Stimulated activated CD4-positive, alpha-beta T cell treated with anti-CD3 and anti-CD28 coated beads, TNF-alpha, amount 100 ng/mL, for 48 hours (primary cell): ENCODE data around the gene DNAH1.
A peak's percentile ranks its signal among the peaks of the same experiment; 100 is the strongest.
"Not testable (repeated sequence)": the region's sequence is repeated elsewhere in the genome, so short reads cannot be mapped to it uniquely, and the experiment has no call there.

Source experiments
- DNase-seq, 3 donors: peaks; one replicate each; pipeline ENCODE4 v3.0.0-alpha.2; 2020; ENCODE audit warnings: low read depth in 3 of 3

The DNAH1 gene

DNA sequence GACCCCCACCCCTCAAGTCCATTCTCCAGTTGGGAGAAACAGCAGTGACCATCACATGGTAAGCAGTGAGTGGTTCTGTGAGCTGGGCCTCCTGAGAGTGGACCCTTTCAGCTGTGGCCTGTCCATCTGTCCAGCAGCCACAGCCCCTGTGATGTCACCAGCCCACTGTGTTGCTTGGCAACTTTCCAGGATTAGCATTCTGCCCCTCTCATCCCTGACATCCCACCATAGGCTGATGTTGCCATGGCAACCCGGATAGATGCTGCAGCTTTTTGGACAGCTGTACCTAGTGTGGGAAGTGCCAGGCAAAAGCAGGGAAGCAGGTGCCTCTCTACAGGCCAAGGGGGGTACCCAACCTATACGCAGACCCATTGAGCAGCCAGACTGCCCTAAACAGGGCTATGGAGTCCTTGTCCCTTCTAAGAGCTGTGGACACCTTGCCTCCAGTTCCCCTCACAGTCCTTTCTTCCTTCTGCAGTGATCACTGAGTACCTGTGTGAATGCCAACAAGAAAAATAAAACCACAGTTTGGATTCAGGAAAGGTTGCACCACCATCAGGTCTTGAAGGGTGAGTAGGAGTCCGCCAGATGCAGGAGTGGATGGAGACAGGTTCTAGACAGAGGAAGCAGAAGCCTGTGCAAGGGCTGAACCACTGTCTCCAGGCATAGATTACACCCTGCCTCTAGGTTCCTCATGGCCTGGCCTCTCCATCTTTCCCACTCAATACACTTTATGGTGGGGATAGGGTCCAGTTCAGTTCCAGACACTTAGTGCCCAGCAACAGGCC, at the start of gene DNAH1:
DNAH1 (plus strand) TSS at position 343 of the 788 bp plus-strand sequence. CDS start 6,124 bp downstream, outside the sequence.
- DNase-seq = no peak

DNA sequence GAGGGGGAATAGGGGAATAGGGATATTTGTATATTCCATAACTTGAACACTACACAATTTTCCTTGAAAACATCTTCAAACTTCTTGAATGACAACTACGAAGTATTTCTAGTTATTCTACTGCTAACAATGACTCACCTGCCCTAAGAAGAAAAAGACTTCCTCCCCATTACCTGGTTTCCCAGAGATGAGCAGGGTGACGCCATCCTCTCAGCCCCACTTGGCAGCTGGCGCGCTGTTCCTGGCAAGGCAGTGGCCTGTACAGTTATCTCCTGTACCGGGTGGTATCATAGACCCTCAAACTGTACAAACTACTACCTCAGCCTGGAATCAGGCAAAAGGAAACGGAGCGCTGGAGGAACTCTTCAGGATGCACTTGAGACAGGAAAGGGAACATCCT, 48.1 kb upstream of the DNAH1 start:
- no peak for DNase-seq

DNA sequence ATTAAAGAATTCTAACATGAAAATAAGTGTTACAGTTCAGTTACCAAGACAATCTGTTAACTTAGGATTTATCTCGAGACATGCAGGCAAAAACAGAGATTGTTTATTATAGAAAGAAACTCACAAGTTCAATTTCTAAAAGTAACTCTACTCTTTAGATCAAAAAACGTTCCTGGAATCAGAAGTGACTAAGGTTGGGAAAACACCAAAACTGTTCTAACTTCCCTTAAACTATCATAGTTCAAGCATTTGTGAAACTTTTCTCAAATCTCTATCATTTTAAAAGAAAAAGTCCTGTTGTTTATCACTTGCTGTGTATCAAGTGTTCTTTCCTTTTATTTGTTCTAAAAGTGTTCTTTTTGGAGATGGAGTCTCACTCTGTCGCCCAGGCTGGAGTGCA, 46.3 kb upstream of the DNAH1 start:
- DNase-seq = no peak

DNA sequence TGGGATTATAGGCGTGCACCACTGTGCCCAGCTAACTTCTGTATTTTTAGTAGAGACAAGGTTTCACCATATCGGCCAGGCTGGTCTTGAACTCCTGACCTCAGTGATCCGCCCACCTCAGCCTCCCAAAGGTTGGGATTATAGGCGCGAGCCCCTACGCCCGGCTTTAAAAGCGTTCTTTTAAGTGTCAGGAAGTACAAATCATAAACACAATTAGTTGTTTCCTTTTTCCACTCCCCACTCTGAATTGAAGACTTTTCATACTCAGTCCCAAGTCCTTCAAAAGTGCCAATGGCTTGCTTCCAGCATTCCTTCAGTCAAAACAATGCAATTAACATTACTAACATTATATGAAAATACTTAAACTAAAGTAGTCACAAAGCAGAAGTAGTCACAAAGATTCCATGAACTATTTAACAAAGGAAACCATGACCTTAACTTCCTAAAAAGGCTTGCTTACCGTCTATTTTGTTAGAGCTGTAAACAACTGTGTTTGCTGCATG, 45.8 kb upstream of the DNAH1 start:
- DNase-seq = no peak

DNA sequence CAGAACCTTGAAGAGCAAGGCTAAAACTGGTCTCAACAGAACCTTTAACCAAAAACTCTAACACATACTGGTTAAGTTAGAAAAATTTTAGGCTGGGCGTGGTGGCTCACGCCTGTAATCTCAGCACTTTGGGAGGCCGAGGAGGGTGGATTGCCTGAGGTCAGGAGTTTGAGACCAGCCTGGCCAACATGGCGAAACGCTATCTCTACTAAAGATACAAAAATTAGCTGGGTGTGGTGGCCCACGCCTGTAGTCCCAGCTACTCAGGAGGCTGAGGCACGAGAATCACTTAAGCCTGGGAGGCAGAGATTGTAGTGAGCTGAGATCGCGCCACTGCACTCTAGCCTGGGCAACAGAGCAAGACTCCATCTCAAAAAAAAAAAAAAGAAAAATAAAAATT, 43.9 kb upstream of the DNAH1 start:
- not testable (repeated sequence) for DNase-seq

DNA sequence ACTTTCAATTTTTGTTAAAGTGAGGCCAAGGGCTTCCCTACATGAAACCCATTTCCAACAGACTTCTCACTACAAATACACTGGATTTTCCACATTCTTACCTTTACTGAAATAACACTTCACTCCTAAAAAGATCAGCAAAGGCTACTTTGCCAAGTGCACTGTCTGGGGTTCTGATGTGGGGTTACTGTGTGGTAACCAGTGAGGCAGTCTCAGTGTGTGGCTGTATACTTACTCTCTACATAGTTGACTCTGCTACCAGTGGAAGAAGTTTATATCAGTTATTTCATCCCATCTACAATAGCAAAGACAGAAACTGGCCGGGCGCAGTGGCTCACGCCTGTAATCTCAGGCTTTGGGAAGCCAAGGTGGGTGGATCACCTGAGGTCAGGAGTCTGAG, 43.3 kb upstream of the DNAH1 start:
- no peak for DNase-seq

DNA sequence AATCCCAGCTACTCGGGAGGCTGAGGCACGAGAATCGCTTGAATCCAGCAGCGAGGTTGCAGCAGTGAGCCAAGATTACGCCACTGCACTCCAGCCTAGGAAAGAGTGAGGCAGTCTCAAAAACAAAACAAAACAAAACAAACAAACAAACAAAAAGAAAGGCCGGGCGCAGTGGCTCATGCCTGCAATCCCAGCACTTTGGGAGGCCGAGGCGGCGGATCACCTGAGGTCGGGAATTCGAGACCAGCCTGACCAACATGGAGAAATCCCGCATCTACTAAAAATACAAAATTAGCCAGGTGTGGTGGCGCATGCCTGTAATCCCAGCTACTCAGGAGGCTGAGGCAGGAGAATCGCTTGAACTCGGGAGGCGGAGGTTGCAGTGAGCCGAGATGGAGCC, 41.3 kb upstream of the DNAH1 start:
- not testable (repeated sequence) for DNase-seq

DNA sequence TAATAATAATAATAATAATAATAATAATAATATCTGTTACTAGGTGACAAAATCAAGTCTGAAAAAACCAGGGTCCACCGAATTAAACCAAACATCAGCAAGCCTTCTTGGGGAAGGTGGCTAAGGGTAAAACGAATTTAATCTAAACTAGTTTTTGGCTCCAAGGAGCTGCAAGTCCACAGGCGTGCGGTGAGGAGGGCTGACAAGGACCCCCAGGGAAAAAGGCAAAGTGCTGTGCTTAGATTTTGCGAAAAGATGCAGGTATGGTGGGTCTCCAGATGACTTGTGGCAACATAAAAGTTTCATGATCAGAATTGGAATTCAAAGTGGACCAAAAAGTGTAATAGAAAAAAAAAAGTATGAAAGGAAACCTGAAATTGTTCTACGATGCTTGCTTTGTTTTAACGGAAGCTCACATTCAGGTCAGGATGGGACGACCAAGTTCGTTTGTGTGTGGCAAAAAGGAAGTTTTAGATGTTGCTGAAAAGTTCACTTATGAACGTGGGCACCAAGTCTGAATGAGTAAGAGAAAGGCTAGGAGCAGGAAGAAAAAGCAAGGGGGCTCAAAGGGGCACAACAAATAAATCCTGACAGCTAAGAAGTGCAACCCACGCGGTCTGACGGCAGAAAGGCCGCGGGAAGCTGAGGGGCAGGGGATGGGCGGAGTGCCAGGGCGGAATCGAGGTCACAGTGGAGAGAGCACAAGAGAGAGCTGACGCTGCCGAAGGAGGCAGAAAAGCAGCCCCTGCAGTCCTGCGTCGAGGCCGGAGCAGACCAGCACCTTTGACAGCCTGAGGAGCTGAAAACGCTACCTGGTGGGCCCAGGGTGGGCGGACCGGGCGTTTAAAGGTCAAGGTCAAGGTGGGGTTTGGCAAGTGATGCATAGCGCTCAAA, 38.8 kb upstream of the DNAH1 start:
- peak; percentile 54 to 77 (median 71) for DNase-seq

DNA sequence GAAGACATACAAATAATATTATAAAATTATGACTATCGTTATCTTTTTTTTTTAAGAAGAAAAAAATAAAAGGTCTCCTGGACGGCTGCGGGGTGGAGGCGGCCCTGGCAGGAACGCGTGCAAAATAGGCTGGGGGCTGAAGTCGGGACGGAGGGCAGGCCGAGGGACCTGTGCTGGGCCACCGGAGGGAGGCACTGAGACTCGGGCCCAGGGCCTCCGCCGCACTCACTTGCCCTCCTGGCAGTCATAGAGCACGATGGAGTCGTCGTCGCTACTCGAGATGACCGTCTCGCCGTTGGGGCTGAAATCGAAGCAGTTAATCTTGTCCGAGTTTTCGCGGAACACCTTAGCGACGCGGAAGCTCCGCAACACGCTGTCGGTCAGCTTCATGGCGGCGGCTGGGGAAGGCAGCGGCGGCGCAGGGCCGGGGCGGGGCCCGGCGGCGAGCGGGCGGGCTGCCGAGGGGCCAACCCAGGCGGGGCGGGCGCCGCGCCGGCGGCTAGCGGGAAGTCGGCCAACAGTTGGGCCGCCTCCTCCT, 38.1 kb upstream of the DNAH1 start:
- DNase-seq = peak in 2 of 3 donors; percentile 33 to 56

DNA sequence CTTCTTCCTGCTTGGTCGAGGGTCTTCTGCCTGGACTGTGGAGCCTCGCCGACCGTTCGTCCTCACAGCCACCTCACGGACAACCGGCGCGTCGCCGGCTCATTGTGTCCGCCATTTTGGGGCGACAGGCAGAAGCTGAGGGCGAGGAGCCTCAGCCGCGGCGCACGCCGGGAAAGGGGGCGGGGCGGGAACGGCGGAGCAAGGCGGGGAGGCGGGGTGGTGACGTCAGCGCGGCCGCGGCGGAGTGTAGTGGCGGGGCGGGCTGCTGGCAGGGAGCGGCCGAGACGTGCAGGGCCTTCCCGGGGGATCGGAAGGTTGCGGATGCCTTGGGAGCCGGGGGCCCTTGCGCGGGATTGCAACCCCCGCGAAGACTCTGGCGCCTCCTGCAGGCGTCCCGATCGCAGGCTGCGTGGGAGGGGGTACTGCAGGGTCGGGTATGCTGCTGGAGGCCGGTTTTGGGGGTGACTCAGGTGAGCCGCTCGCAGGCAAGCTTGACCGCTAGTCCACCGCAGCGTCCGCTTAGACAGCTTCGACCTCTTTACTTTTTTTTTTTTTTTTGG, 37.5 kb upstream of the DNAH1 start, which contains the start of gene WDR82:
WDR82 (minus strand) TSS at position 140 of the 560 bp plus-strand sequence. CDS start 288 bp downstream, outside the sequence.
- DNase-seq = peak; percentile 95 to 99 (median 98)

DNA sequence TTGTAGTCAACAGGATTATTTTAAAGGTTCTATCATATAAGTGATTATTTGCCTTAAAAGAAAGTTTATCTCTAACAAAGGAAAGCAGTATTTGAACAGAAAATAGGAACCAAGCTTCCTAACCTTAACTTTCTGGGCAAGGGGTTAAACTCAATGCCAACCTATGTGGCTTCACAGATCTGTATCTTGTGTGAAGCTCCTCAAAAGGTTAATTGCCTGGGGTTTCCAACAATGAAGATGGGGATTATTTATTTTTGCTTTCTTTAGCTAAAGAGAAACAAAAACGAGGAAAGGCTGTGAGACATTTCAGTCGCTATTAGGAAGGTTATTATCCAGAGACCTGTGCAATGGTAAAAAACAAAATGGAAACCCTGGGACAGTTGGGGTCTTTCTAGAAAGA, 36.5 kb upstream of the DNAH1 start:
- no peak for DNase-seq

DNA sequence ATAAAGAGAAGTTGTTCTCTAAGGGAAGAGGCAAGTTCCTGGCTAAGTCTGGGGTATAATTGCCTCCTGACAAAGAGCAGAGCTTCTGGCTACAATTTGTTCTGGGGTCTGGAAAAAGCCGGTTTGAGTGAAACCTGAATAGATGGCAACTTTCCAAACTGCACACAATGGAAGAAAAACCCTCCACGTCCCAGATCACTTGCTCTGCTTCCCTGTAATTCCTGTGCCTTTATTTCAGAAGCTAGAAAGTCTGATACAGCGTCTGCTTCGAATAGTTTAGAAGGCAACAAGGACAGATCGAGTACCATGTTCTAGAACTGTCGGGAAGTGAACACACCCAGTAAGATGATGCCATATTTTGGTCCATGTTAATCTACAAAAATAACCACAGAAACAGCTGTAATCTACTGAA, 36.1 kb upstream of the DNAH1 start:
- no peak for DNase-seq

DNA sequence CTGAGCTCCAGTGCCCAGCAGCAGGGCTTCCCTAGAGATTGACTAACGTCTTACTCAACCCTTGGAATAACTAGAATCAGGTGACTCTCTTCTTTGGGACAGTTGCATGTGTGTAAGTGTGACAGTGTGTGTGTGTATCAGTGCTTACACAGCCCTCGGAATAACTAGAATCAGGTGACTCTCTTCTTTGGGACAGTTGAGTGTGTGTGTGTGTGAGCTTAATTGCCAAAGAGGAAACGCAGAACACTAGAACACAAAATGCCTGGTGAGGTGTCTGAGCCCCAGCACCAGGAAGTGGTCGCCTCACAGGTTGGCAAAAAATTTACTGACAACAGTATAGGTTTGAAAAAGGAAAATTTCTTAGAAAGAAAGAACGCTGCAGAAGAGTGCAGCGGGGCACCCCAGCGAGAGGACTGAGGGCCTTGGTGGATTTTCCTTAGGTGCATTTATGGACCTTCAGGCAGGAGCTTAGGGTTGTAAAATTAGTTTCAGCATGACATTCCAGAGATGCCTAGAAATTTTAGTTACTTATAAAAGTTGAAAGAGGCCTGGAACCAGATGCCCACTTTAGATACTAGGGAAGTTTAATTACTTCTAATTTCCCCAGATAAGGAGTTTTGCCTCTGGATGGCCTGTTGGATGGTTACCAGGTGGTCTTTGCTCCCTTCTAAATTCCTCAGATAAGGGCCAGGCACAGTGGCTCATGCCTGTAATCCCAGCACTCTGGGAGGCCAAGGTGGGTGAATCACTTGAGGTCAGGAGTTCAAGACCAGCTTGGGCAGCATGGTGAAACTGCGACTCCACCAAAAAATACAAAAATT, 33.9 kb upstream of the DNAH1 start:
- DNase-seq = no peak

DNA sequence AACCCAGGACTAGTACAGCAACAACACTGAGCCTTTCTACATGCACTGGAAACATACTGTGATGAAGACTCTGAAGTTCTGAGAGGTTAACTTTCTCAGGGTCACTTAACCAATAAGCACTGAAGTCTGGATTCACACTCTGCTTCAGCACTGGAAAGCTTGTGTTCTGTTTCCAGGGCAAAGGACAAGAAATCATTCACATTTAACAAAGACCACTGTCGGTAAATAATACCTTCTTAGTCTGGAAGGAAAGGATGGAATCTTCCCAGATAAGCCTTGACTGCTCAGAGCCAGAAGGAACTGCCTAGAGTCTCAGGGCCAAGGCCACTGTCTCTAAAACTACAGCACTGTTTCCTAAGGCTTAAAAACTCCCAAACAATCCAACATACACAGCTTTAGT, 32.8 kb upstream of the DNAH1 start:
- DNase-seq = no peak

DNA sequence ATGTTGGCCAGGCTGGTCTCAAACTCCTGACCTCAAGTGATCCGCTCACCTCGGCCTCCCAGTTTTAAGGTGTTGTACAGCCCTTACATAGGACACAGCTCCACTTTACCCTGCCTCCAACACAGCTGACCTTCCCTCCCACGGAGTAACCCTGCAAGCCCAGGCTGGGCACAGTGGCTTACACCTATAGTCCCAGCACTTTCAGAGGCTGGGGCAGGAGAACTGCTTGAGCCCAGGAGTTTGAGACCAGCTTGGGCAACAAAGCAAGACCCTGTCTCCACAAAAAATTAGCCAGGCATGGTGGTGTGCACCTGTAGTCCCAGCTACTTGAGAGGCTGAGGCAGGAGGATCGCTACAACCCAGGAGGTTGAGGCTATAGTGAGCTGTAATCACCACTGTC, 32.1 kb upstream of the DNAH1 start:
- DNase-seq = not testable (repeated sequence)

DNA sequence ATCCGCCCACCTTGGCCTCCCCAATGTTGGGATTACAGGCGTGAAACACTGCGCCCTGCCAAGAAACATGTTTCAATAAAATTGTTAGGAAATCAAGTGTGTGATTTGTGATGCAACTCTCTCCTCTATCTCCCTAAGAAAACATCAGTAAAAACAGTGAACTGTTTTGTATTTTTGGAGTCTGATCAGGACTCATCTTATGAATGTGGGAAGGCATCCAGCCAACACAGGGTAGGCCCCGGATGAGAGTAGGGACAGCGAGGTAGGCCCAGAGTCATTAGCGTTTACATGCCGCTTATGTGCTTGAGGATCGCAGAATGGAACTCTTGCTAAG, 29.4 kb upstream of the DNAH1 start:
- no peak for DNase-seq

DNA sequence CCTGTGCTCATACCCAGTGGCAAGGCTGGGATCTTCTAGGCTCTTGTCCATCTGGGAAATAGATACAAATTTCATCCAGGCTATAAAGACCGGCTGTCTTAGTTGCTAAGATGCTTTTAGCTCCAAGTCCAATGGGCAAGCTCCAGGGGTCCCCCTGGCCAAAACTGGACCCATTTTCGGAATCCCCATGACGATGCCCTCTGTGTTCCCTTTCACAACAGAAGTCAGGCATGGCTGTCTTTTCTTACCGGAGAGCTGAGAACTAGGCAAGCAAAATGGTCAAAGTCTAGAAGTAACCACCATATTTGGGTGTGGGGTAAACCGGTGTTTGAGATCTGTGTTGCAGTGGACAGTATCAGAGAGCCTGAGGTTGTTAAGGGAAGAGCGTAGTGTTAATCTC, 27.4 kb upstream of the DNAH1 start:
- DNase-seq = no peak

DNA sequence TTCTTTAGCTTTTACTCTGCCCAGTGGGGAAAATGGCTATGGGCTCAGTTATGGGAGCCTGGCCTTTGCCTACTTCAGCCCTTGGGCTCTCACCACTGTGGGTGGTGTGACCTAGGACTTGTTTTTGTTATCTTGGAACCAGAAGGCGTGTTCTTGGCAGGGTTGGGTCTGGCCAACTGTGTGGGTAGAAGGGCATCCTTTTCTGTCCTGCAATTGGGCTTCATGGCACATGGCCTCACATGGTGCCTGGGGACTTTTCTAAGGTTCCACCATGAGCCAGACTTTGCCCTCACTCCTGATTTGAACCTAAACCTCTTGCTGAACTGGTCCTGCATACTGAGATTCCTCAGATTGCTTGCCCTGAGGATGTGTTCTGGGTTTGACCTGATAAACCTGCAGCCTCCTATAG, 26.8 kb upstream of the DNAH1 start:
- DNase-seq = no peak

DNA sequence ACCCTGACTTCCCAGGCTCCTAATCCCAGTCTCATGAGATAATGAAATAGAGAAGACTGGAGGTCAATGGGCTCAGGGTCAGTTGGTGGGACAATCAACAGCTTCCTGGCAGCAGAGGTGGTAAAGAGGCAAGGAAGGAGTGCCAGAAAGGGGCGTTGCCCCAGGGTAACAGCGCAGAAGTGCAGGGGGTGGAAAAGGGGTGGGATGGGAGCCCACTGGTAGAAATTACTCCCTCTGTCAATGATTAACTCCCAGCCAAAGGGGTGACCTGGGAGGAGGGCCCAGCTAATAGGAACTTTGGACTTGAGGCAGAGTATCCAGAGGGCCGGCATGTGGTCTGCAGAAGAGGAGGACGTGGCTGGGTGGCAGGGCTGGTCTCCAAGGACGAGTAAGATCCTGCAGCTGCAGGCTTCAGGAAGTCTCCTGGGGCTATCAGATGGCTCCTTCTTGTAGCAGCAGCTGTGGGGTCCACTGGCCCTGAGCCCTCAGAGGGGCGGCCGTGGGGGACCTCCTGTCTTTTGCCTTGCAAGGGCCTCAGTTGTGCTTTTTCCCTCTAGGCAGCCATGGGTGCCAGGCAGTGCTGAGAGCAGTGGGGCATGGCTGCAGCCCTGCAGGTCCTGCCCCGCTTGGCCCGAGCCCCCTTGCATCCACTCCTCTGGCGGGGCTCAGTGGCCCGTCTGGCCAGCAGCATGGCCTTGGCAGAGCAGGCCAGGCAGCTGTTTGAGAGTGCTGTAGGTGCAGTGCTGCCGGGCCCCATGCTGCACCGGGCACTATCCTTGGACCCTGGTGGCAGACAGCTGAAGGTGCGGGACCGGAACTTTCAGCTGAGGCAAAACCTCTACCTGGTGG, 26.1 kb upstream of the DNAH1 start:
- no peak for DNase-seq
